OCI-LY7 (cell line): ENCODE data around the gene PARVB.

Source experiments
- CTCF ChIP-seq: fragments of 200-600 bp; sonication (generic); conservative IDR thresholded peaks from 2 replicates; pipeline ENCODE4 v1.5.1; 2014; ENCODE audit warnings: mild to moderate bottlenecking, antibody characterized with exemption, low read length, moderate library complexity, mixed read lengths
- EZH2phosphoT487 ChIP-seq: fragments of 200-600 bp; sonication (generic); IDR thresholded peaks from 2 replicates; pipeline ENCODE4 v1.6.1; 2018; ENCODE audit warnings: low read depth, borderline replicate concordance, mild to moderate bottlenecking, mixed run types, antibody characterized with exemption, low read length, moderate library complexity, mixed read lengths

- TF ChIP-seq CTCF: no peak
- no peak for TF ChIP-seq EZH2phosphoT487
These were observed 138.9 kb downstream of the PARVB start for GRCh38 chr22:44162960-44163359.
